Inflammatory macrophage treated with lipopolysaccharide for 4 hours (primary cell): ENCODE results near the gene HBA1.
"Not testable (repeated sequence)": the region's sequence is repeated elsewhere in the genome, so short reads cannot be mapped to it uniquely, and the experiment has no call there.

Source experiments
- DNase-seq: peaks from one replicate; pipeline ENCODE4 v3.0.0-alpha.2; 2020

The HBA1 gene

GRCh38 chr16:211631-212180 is 35.2 kb downstream of the HBA1 start:
- DNase-seq: not testable (repeated sequence)

DNA sequence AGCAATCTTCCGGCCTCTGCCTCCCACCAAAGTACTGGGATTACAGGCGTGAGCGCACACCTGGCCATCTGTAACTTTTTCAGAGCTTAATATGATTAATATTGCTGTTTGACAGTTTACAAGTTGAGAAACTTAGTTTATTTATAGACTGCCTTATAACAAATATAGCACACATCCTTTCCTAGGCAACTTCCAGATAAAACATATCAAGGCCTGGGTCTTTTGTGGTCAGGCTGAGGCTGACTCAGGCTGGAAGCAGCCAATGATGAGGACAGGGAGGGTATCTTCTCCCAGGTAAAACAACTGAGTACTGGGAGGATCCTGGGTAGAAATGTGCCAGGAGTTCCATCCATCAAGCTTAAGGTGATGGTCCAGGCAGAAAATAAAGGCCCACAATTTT is 36.5 kb downstream of the HBA1 start:
- DNase-seq: no peak

- no peak for DNase-seq
Observed at GRCh38 chr16:220021-220420, 43.5 kb downstream of the HBA1 start.
